Fibroblast of the aortic adventitia (primary cell): ENCODE results near the gene CD160. TPM values are rescaled to one million over a fixed set of nuclear protein-coding genes. Genes with fewer than 3 reads are reported as not detected.
A peak's percentile ranks its signal among the peaks of the same experiment; 100 is the strongest.
"Not testable (repeated sequence)": the region's sequence is repeated elsewhere in the genome, so short reads cannot be mapped to it uniquely, and the experiment has no call there.

Experiments
- DNase-seq: peaks from one replicate; pipeline ENCODE4 v3.0.0-alpha.2; 2010; ENCODE audit warnings: low read depth
- H3K4me3 ChIP-seq: 2 replicates; pipeline ENCODE4 v1.5.1; 2011; ENCODE audit warnings: low read depth, mild to moderate bottlenecking, control low read depth, low read length, moderate library complexity
- CTCF ChIP-seq: IDR thresholded peaks from 2 replicates; pipeline ENCODE4 v1.5.1; 2011; ENCODE audit warnings: mild to moderate bottlenecking, low read length, control low read depth, inconsistent platforms; ENCODE audit not compliant: insufficient read depth
- total RNA-seq: library from RNA; depleted of rRNA; stranded (reverse); fragments of >200 nt; gene quantifications from 2 replicates; pipeline ENCODE4 v1.2.3, GENCODE V29; 2012; ENCODE audit warnings: low replicate concordance

The CD160 gene
- total RNA-seq, 1 donor, result not detected

- TF ChIP-seq CTCF, result no peak
- DNase-seq, result no peak
- no peak overlapping the region for H3K4me3 ChIP-seq
These were observed 8.1 kb upstream of the CD160 start for GRCh38 chr1:145711213-145711651.

GRCh38 chr1:145714524-145715111 lies 4.7 kb upstream of the CD160 start:
- no peak for DNase-seq
- no peak overlapping the region for H3K4me3 ChIP-seq
- no peak for TF ChIP-seq CTCF

GRCh38 chr1:145716641-145717345 lies 2.5 kb upstream of the CD160 start:
- no peak for TF ChIP-seq CTCF
- DNase-seq, result no peak
- no peak overlapping the region for H3K4me3 ChIP-seq

- no peak for TF ChIP-seq CTCF
- no peak overlapping the region for H3K4me3 ChIP-seq
- DNase-seq, result no peak
These were observed 1.5 kb upstream of the CD160 start for GRCh38 chr1:145717833-145718232.

- DNase-seq, H3K4me3 ChIP-seq: not testable (repeated sequence)
These were observed 834 bp upstream of the CD160 start for GRCh38 chr1:145718465-145718864.

GRCh38 chr1:145720556-145720877 lies 1.2 kb downstream of the CD160 start:
- TF ChIP-seq CTCF, result no peak
- DNase-seq, result peak; percentile 62
- H3K4me3 ChIP-seq, result no peak overlapping the region

GRCh38 chr1:145720878-145721671 lies 1.8 kb downstream of the CD160 start:
- H3K4me3 ChIP-seq, result peak overlapping the region; percentile 60
- DNase-seq, result peak; percentile 47
- peak; percentile 84 for TF ChIP-seq CTCF

- DNase-seq, H3K4me3 ChIP-seq: not testable (repeated sequence)
These were observed 6.9 kb downstream of the CD160 start for GRCh38 chr1:145726193-145726592.
